ENCODE results near the gene TMC6. TPM values are rescaled to one million over a fixed set of nuclear protein-coding genes. Genes with fewer than 3 reads are reported as not detected.
A peak's percentile ranks its signal among the peaks of the same experiment; 100 is the strongest.

The TMC6 gene
- total and polyA plus RNA-seq, 2 of the 13 experiments (the other 11 are each of a cell fraction or from before 2014, with no cell fraction given) = 48.4 to 99.1 TPM

GRCh38 chr17:78130437-78131101 lies 2.0 kb upstream of the TMC6 start, which contains the start of gene TMC8 (continued):
- TF ChIP-seq HOMEZ (CRISPR knock-in tag; IDR thresholded peaks at IDR 0.05; ENCODE audit: low read depth) (no peak), TEF (CRISPR knock-in tag; IDR thresholded peaks at IDR 0.05) (no peak), ZNF800 (CRISPR knock-in tag; IDR thresholded peaks at IDR 0.05) (no peak), HHEX (CRISPR knock-in tag; IDR thresholded peaks at IDR 0.05) (no peak), SMYD3 (CRISPR knock-in tag; IDR thresholded peaks at IDR 0.05) (no peak)

GRCh38 chr17:78130090-78130436 lies 1.5 kb upstream of the TMC6 start:
- ChIA-PET POLR2A (interaction anchor here (1.2 to 4.4 kb wide), 2 partner anchors 8 to 57 kb away, joined by 4 to 57 read pairs; partner anchors contain the start of genes AFMID and TK1), CTCF (ENCODE audit: low intra/inter-chr PET ratio, low total read pairs) (no interaction called here)
- in situ Hi-C loops (cut with HindIII; ENCODE audit: extremely low pct_ligation_motif_present, low pct_unique_long_range_greater_than_20kb) = no loop called here
- Histone ChIP-seq H3K27ac (ENCODE audit: extremely low read length, insufficient read depth, low read length) (peak overlapping the region; percentile 6), H3K36me3 (replicated peaks in 1 of 2; ENCODE audit: control insufficient read depth in 1 of 2, insufficient read depth in 2 of 2, low read length in 2 of 2) (peaks cover 7 to 14% of the 10 kb centered on the region in 2 experiments; a peak in 4 of 5 replicates), H3K4me1 (ENCODE audit: insufficient read depth, low read length) (peaks cover 68% of the 10 kb centered on the region), H3K9me3 (ENCODE audit: low read length) (no peaks in the 10 kb centered on the region), H3K9ac (ENCODE audit: insufficient read depth, low read depth, low read length) (0 out of 2 replicates have a peak overlapping the region, but pooled peaks have one; percentile 4), H4K20me1 (ENCODE audit: insufficient read depth, low read length) (peaks cover 3% of the 10 kb centered on the region; the same call in 1 of the 2 replicates), H3K4me3 (replicated peaks in 1 of 3; ENCODE audit: insufficient read depth in 1 of 3, low read depth in 2 of 3, low read length in 3 of 3) (peak overlapping the region; percentile 2 to 49 (median 35); a peak in 4 of 6 replicates), H3K4me2 (ENCODE audit: low read depth, low read length) (peak overlapping the region; percentile 90), H3K27me3 (ENCODE audit: control insufficient read depth in 1 of 2, insufficient read depth in 2 of 2, low read length in 2 of 2) (no peaks in the 10 kb centered on the region), H2AFZ (ENCODE audit: low read length) (no peak overlapping the region), H3K79me2 (ENCODE audit: insufficient read depth, low read length) (peaks cover 17% of the 10 kb centered on the region)
- no peak for FAIRE-seq
- no peak for DNase-seq (ENCODE audit: low spot score)
- intact Hi-C loops (cut with micrococcal nuclease; ENCODE audit: unreplicated experiment) = no loop called here
- ATAC-seq = no peak
- BruUV-seq (replicated peaks) = no TSS peak
- WGBS (ENCODE audit: low lambda C conversion rate) = 7% methylated on average over 5 of the region's 5 CpGs
- TF ChIP-seq AHR (CRISPR knock-in tag; IDR thresholded peaks at IDR 0.05) (peak; percentile 28; the same call in 1 of the 2 replicates), THAP7 (CRISPR knock-in tag; IDR thresholded peaks at IDR 0.05) (0 out of 2 replicates have a peak, but pooled peaks have one; percentile 55), ZBED4 (CRISPR knock-in tag; IDR thresholded peaks at IDR 0.05; ENCODE audit: borderline replicate concordance) (0 out of 2 replicates have a peak, but pooled peaks have one; percentile 5), ZNF788 (CRISPR knock-in tag; IDR thresholded peaks at IDR 0.05; ENCODE audit: borderline replicate concordance) (peak; percentile 73; the same call in 1 of the 2 replicates), ZNF572 (CRISPR knock-in tag; IDR thresholded peaks at IDR 0.05) (0 out of 2 replicates have a peak, but pooled peaks have one; percentile 0), ZSCAN9 (CRISPR knock-in tag; IDR thresholded peaks at IDR 0.05; ENCODE audit: borderline replicate concordance) (0 out of 2 replicates have a peak, but pooled peaks have one; percentile 12)

All from HepG2 (cell line).